Measurements from ENCODE around the gene BBS9. TPM values are rescaled to one million over a fixed set of nuclear protein-coding genes. Genes with fewer than 3 reads are reported as not detected.

The BBS9 gene
- total RNA-seq, 1 donor from 2014 or later = 28.4 TPM

DNA sequence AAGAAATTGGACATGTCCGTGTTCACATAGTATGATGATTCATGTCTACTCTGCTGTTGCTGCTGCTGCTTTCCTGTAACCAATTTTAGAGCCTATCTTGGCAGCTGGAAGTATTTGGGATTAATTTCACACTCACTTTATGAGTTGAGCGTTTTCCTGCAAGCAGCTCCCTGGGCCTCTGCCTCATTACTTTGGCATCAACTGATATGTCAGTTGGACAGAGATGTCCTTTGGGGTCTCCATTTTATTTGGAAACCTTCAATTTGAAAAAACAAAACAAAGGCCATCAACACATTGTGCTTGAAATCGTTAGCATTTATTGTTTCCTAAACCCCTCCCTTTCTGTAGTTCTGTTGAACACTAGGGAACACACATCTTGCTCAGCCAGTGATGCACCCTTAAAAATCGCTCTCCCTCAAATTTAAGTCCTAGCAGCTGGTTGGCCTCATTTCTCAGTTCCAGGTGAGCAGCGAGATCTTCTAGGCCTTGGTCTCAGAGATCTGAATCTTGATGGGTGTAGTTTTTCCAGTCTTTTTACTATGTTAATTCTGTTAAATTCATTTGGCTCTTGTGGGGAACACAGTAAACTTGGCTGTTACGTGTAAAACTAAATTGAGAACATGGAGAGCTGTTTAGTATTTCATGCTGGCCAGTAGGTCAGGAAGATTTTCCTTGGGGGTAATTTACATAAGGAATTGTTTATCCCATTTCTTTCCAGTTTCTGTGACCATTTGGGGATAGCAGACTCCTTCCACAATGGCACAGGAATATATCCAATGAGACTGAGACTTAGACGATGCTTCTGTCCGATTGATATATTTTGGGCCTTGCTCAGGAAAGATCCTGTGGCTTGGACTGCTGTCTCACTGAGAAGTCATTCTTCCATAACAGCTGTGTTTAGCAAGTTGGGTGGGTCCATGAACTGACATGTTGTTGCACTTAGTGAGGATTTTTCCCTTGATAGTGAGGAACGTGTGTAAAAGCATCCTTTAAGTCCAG, 371.6 kb downstream of the BBS9 start:
- Histone ChIP-seq H3K4me1 (no peaks in the 10 kb centered on the region), H3K9me3 (no peaks in the 10 kb centered on the region), H3K27me3 (ENCODE audit: low read depth) (no peaks in the 10 kb centered on the region), H3K4me3 (no peak overlapping the region), H3K36me3 (no peaks in the 10 kb centered on the region), H3K27ac (no peak overlapping the region)
- intact Hi-C loops (cut with DNase I) = no loop called here
- no peak for ATAC-seq
- no peak for TF ChIP-seq CTCF (IDR thresholded peaks at IDR 0.05)
- DNase-seq = no peak

DNA sequence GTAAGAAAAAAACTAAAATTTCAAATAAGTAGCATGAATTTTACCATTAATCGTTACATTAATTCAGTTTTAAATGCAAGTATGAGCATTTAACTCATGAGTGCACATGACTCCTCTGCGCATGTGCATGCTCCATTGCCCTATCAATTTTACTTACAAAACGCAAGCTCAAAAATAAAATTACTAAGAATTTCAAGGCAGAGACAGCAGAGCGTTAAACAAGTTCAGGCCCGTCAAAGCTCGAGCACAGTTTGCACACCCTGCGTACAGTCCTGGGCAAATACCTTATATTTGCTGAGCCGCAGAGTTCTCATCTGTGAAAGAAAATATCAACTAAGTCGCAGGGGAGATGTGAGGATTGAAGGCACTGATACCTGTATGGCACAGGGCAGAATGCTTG, 373.6 kb downstream of the BBS9 start:
- no peak overlapping the region for H3K4me3 ChIP-seq
- no peaks in the 10 kb centered on the region for H3K27me3 ChIP-seq (ENCODE audit: low read depth)
- no peak for ATAC-seq
- no peak overlapping the region for H3K27ac ChIP-seq
- intact Hi-C loops (cut with DNase I) = no loop called here
- H3K4me1 ChIP-seq = no peaks in the 10 kb centered on the region
- no peaks in the 10 kb centered on the region for H3K9me3 ChIP-seq
- H3K36me3 ChIP-seq = no peaks in the 10 kb centered on the region
- no peak for DNase-seq
- TF ChIP-seq CTCF (IDR thresholded peaks at IDR 0.05) = no peak

GRCh38 chr7:33503736-33504135, 374.4 kb downstream of the BBS9 start:
- no peak for TF ChIP-seq CTCF (IDR thresholded peaks at IDR 0.05)
- no peaks in the 10 kb centered on the region for H3K9me3 ChIP-seq
- no peaks in the 10 kb centered on the region for H3K4me1 ChIP-seq
- no peak for DNase-seq
- no peaks in the 10 kb centered on the region for H3K27me3 ChIP-seq (ENCODE audit: low read depth)
- H3K27ac ChIP-seq = no peak overlapping the region
- intact Hi-C loops (cut with DNase I) = no loop called here
- H3K4me3 ChIP-seq = no peak overlapping the region
- no peak for ATAC-seq
- no peaks in the 10 kb centered on the region for H3K36me3 ChIP-seq

DNA sequence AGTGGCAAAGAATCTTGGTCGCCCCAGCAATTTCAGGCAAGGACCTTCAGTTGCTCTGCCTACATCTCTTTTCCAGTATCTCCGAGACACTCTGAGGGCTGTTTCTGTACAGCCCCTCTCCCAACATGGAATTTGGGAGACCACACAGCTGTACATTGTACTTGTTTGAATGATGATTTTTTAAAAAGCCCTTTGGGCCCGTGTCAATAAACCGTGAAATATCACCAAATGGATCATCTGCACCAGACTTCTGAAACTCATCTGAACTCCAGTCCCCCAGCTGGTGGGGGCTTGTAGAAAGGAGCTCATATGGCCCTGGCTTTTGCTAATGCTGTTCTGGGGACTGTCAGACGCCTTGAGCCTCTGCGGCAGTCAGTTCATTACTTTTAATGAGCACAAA, 374.9 kb downstream of the BBS9 start:
- intact Hi-C loops (cut with DNase I) = no loop called here
- H3K4me1 ChIP-seq = no peaks in the 10 kb centered on the region
- ATAC-seq = no peak
- H3K27ac ChIP-seq = no peak overlapping the region
- no peak overlapping the region for H3K4me3 ChIP-seq
- H3K9me3 ChIP-seq = no peaks in the 10 kb centered on the region
- no peaks in the 10 kb centered on the region for H3K36me3 ChIP-seq
- TF ChIP-seq CTCF (IDR thresholded peaks at IDR 0.05) = no peak
- no peaks in the 10 kb centered on the region for H3K27me3 ChIP-seq (ENCODE audit: low read depth)
- DNase-seq = no peak

DNA sequence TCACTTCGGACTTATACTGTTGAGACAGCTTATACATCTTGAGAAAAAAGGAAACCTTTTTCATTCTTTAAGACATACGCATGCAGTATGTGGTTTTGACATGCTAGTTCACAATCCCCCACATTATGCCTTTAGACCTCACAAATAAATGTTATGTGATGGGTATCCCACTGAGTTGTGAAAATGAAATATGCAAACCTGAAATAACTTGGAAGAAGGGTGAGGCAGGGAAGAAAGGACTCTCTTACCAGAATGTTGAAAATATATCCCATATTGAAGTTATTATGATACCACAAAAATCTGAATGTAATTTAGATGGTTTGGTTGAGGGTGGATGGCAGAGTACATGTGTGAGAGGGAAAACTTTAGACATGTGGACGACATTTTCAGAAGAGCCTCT, 379.8 kb downstream of the BBS9 start:
- TF ChIP-seq CTCF (IDR thresholded peaks at IDR 0.05) = no peak
- DNase-seq (no peak), ATAC-seq (no peak)
- intact Hi-C loops (cut with DNase I) = no loop called here
- no peaks in the 10 kb centered on the region for H3K4me1 ChIP-seq
- no peak overlapping the region for H3K27ac ChIP-seq
- H3K36me3 ChIP-seq = no peaks in the 10 kb centered on the region
- no peaks in the 10 kb centered on the region for H3K27me3 ChIP-seq (ENCODE audit: low read depth)
- no peaks in the 10 kb centered on the region for H3K9me3 ChIP-seq
- H3K4me3 ChIP-seq = no peak overlapping the region
